A549 (cell line): ENCODE data around the gene PDE12. TPM values are rescaled to one million over a fixed set of nuclear protein-coding genes. Genes with fewer than 3 reads are reported as not detected.

Experiments
- ATAC-seq, 2 experiments: fragments of 200-7000 bp in 1 of 2; fragments of >200 bp in 1 of 2; cut with Nextera tagmentation in 1 of 2; cut with Tn5 transposase in 1 of 2; 3 replicates each; pipeline versions ENCODE4 v1.8.0 to v1.9.1; 2018 to 2020; ENCODE audit warnings: mild to moderate bottlenecking in 1 of 2, moderate library complexity in 1 of 2
- CTCF ChIA-PET: fragments of 300-600 bp; sonication (Branson Sonifier 250); formaldehyde crosslinking; extraction: SDS; loops from one replicate; lab custom pipeline; 2021; ENCODE audit warnings: antibody characterized with exemption, inconsistent platforms; lab: Yijun Ruan, JAX
- POLR2A ChIA-PET: fragments of 350-600 bp; formaldehyde crosslinking; extraction: SDS; loops from one replicate; lab custom pipeline; 2021; ENCODE audit warnings: antibody characterized with exemption, inconsistent platforms; lab: Yijun Ruan, JAX
- DNase-seq, 2 experiments: peaks; one replicate each; pipeline versions ENCODE4 v3.0.0 to v3.0.0-alpha.2; 2011 to 2016; ENCODE audit warnings: low read depth in 1 of 2, low spot score in 1 of 2
- FAIRE-seq: peaks from 2 replicates; lab custom pipeline; 2011; peaks lifted over from hg19 to GRCh38; lab: Jason Lieb, UNC
- H3K27ac ChIP-seq, 2 experiments: fragments of >200 bp; sonication (Bioruptor Twin); formaldehyde crosslinking; 3 replicates each; pipeline ENCODE4 v1.5.1; 2016 to 2017
- H3K4me1 ChIP-seq: fragments of >200 bp; sonication (Bioruptor Twin); formaldehyde crosslinking; 3 replicates; pipeline ENCODE4 v1.6.1; 2016
- H3K4me2 ChIP-seq: fragments of >200 bp; sonication (Bioruptor Twin); formaldehyde crosslinking; 3 replicates; pipeline ENCODE4 v1.6.1; 2016
- H3K4me3 ChIP-seq: fragments of >200 bp; sonication (Bioruptor Twin); formaldehyde crosslinking; 3 replicates; pipeline ENCODE4 v1.5.1; 2016
- H3K9me3 ChIP-seq: fragments of >200 bp; sonication (Bioruptor Twin); formaldehyde crosslinking; 3 replicates; pipeline ENCODE4 v1.6.1; 2016
- BHLHE40 ChIP-seq: IDR thresholded peaks from 2 replicates; pipeline ENCODE4 v1.6.1; 2012; ENCODE audit warnings: low read depth, low read length, inconsistent platforms
- CBX2 ChIP-seq: fragments of 200-600 bp; sonication (generic); IDR thresholded peaks from 2 replicates; pipeline ENCODE4 v1.6.1; 2016; ENCODE audit warnings: low read depth, mild to moderate bottlenecking, borderline replicate concordance
- CBX8 ChIP-seq: fragments of 200-600 bp; sonication (generic); IDR thresholded peaks from 2 replicates; pipeline ENCODE4 v1.6.1; 2016
- CEBPB ChIP-seq, 2 experiments: fragments of >200 bp in 1 of 2; sonication (Bioruptor Twin) in 1 of 2; formaldehyde crosslinking in 1 of 2; IDR thresholded peaks; 2 replicates each; pipeline ENCODE4 v1.6.1; 2012 to 2016
- CHD2 ChIP-seq: fragments of 150-350 bp; IDR thresholded peaks from 2 replicates; pipeline ENCODE4 v1.6.1; 2014; ENCODE audit warnings: low read length; ENCODE audit not compliant: partially characterized antibody
- CHD4 ChIP-seq: fragments of 200-600 bp; sonication (generic); IDR thresholded peaks from 2 replicates; pipeline ENCODE4 v1.6.1; 2016; ENCODE audit warnings: antibody characterized with exemption, mild to moderate bottlenecking, borderline replicate concordance
- ESRRA ChIP-seq: fragments of 150-350 bp; IDR thresholded peaks from 2 replicates; pipeline ENCODE4 v1.6.1; 2014; ENCODE audit warnings: mild to moderate bottlenecking, low read length, borderline replicate concordance
- FOSB ChIP-seq: fragments of 250-450 bp; sonication (Bioruptor Pico); IDR thresholded peaks from 2 replicates; pipeline ENCODE4 v1.5.0; 2020; ENCODE audit warnings: mild to moderate bottlenecking, moderate library complexity
- HDAC2 ChIP-seq: fragments of 200-600 bp; sonication (generic); IDR thresholded peaks from 2 replicates; pipeline ENCODE4 v1.6.1; 2016
- HEYL ChIP-seq: fragments of 250-450 bp; sonication (Bioruptor Pico); IDR thresholded peaks from 2 replicates; pipeline ENCODE4 v1.8.0; 2021; ENCODE audit warnings: mild to moderate bottlenecking, moderate library complexity
- HOXA7 ChIP-seq: fragments of 250-450 bp; sonication (Bioruptor Pico); IDR thresholded peaks from 2 replicates; pipeline ENCODE4 v1.5.0; 2020; ENCODE audit warnings: mild to moderate bottlenecking, moderate library complexity
- HOXB13 ChIP-seq: fragments of 250-450 bp; sonication (Bioruptor Pico); IDR thresholded peaks from 2 replicates; pipeline ENCODE4 v1.5.0; 2020; ENCODE audit warnings: low read depth, mild to moderate bottlenecking, moderate library complexity
- HOXB5 ChIP-seq: fragments of 250-450 bp; sonication (Bioruptor Pico); IDR thresholded peaks from 2 replicates; pipeline ENCODE4 v1.5.0; 2020; ENCODE audit warnings: mild to moderate bottlenecking, moderate library complexity
- JUNB ChIP-seq: fragments of >200 bp; sonication (Bioruptor Twin); formaldehyde crosslinking; IDR thresholded peaks from 2 replicates; pipeline ENCODE4 v1.6.1; 2016
- KDM5A ChIP-seq: fragments of 200-600 bp; sonication (generic); IDR thresholded peaks from 2 replicates; pipeline ENCODE4 v1.6.1; 2016; ENCODE audit warnings: antibody characterized with exemption, mild to moderate bottlenecking
- NPAS2 ChIP-seq: fragments of 250-450 bp; sonication (Bioruptor Pico); IDR thresholded peaks from 2 replicates; pipeline ENCODE4 v1.8.0; 2022; ENCODE audit warnings: mild to moderate bottlenecking, moderate library complexity, borderline replicate concordance
- NR3C1 ChIP-seq: fragments of >200 bp; sonication (Bioruptor Twin); formaldehyde crosslinking; IDR thresholded peaks from 3 replicates; pipeline ENCODE4 v1.6.1; 2017
- POLR2A ChIP-seq: IDR thresholded peaks from 2 replicates; pipeline ENCODE4 v1.6.1; 2012; ENCODE audit warnings: mild to moderate bottlenecking, low read length
- POLR2AphosphoS2 ChIP-seq: conservative IDR thresholded peaks from 2 replicates; pipeline ENCODE4 v1.6.1; 2012; ENCODE audit warnings: low read length, improper control_type of control experiment, inconsistent platforms
- RAD21 ChIP-seq, 2 experiments: fragments of >200 bp in 1 of 2; sonication (Bioruptor Twin) in 1 of 2; formaldehyde crosslinking in 1 of 2; IDR thresholded peaks in 1 of 2; conservative IDR thresholded peaks in 1 of 2; 2 replicates in 1 of 2; 3 replicates in 1 of 2; pipeline ENCODE4 v1.6.1; 2012 to 2018; ENCODE audit warnings: inconsistent platforms in 1 of 2
- RARB ChIP-seq: fragments of 250-450 bp; sonication (Bioruptor Pico); IDR thresholded peaks from 2 replicates; pipeline ENCODE4 v1.8.0; 2021; ENCODE audit warnings: mild to moderate bottlenecking, moderate library complexity
- RCOR1 ChIP-seq: fragments of 150-350 bp; IDR thresholded peaks from 2 replicates; pipeline ENCODE4 v1.6.1; 2014; ENCODE audit warnings: antibody characterized with exemption, low read length, low read depth
- RFX5 ChIP-seq: fragments of 450-650 bp; IDR thresholded peaks from 2 replicates; pipeline ENCODE4 v1.7.1; 2014; ENCODE audit warnings: antibody characterized with exemption, mild to moderate bottlenecking, moderate library complexity
- SREBF2 ChIP-seq: fragments of 450-650 bp; IDR thresholded peaks from 2 replicates; pipeline ENCODE4 v1.6.1; 2014; ENCODE audit warnings: mild to moderate bottlenecking, moderate library complexity
- TP53 ChIP-seq: fragments of 250-450 bp; sonication (Bioruptor Pico); IDR thresholded peaks from 2 replicates; pipeline ENCODE4 v1.5.0; 2021; ENCODE audit warnings: mild to moderate bottlenecking, moderate library complexity
- ZNF302 ChIP-seq: fragments of 250-450 bp; sonication (Bioruptor Pico); IDR thresholded peaks from 2 replicates; pipeline ENCODE4 v1.9.0; 2021; ENCODE audit warnings: inconsistent platforms, mild to moderate bottlenecking, moderate library complexity
- ZSCAN20 ChIP-seq: fragments of 250-450 bp; sonication (Bioruptor Pico); IDR thresholded peaks from 2 replicates; pipeline ENCODE4 v1.8.0; 2022; ENCODE audit warnings: mild to moderate bottlenecking, moderate library complexity
- WGBS: methylation state at CpG from one replicate; pipeline ENCODE4 v1.1.6; 2017; ENCODE audit errors: missing lambda C conversion rate; 5-methylcytosine and 5-hydroxymethylcytosine counted together
- polyA plus RNA-seq, 4 experiments: library from polyadenylated mRNA; depleted of rRNA in 3 of 4; stranded (reverse); fragments of >200 nt; fragmentation: RNase III in 1 of 4; extraction: RNeasy Plus Mini Kit Qiagen cat#74134 plus additional on column Dnase treatment in 1 of 4; gene quantifications; 2 replicates in 3 of 4; 3 replicates in 1 of 4; pipeline ENCODE4 v1.2.3, GENCODE V29; 2011 to 2017
- TF ChIP-seq, protein P1 (sequence below): fragments of 150-350 bp; IDR thresholded peaks from 2 replicates; pipeline ENCODE4 v1.6.1; 2014; ENCODE audit warnings: low read depth, mild to moderate bottlenecking, low read length
- TF ChIP-seq, protein P2 (sequence below): IDR thresholded peaks from 2 replicates; pipeline ENCODE4 v1.6.1; 2012
- TF ChIP-seq, protein P3 (sequence below): fragments of 250-450 bp; sonication (Bioruptor Pico); IDR thresholded peaks from 2 replicates; pipeline ENCODE4 v1.5.0; 2020; ENCODE audit warnings: low read depth, mild to moderate bottlenecking, moderate library complexity
- TF ChIP-seq, protein P4 (sequence below): IDR thresholded peaks from 2 replicates; pipeline ENCODE4 v1.6.1; 2012; ENCODE audit warnings: low read depth, borderline replicate concordance
- TF ChIP-seq, protein P5 (sequence below): fragments of >200 bp; sonication (Bioruptor Twin); formaldehyde crosslinking; IDR thresholded peaks from 2 replicates; pipeline ENCODE4 v1.6.1; 2016

PDE12 gene
- polyA plus RNA-seq, 2 of the 4 experiments (the other 2 are of a cell fraction) = 12.7 to 14.4 TPM

DNA sequence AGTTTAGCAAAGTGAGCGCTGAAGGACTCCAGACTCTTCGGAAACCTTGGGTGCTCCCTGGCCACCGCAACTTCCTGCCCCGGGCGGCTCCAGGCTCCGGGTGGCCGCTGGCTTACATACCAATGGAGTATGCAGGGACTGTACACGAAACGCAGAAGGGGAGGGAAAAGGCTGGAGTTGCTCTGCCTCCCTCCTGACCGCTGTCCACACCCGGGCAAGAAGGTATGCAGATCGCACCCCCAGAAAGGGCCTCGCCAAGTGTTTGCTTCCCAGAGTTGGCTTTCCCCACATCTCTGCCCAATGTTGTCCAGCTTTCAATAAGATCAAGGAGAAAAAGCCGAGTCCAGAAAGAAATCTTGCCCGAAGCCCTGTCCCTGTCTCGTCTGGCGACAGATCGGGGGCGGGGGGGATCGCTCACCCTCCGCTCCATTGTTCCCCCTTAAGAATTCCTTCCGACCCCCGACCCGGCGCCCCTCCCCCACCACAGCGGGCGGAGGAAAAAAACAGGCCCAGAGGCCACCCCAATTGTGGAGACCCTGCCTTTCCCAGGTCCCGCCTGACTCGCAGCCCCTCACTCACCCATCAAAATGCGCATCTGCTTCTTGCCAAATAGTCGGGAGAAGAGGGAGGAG lies 40.5 kb downstream of the PDE12 start:
- DNase-seq (peak; percentile 33 to 64), ATAC-seq (peak; percentile 52 to 67), FAIRE-seq (no peak)
- ChIA-PET POLR2A (interaction anchor here (0.9 to 2.7 kb wide), 3 partner anchors 16 to 159 kb away, joined by 3 to 17 read pairs (median 6); partner anchors contain the start of genes PDE12 and SLMAP), CTCF (interaction anchor here (0.6 to 1.4 kb wide), 4 partner anchors 20 to 427 kb away, joined by 3 to 6 read pairs (median 3); no protein-coding TSS in a partner anchor)
- TF ChIP-seq ZNF302 (CRISPR knock-in tag) = no peak
- no peak for TF ChIP-seq HDAC2
- TF ChIP-seq HOXA7 (CRISPR knock-in tag) = 0 out of 2 replicates have a peak, but pooled peaks have one; percentile 29
- no peak for TF ChIP-seq HEYL (CRISPR knock-in tag)
- no peak for TF ChIP-seq HOXB13 (CRISPR knock-in tag)
- TF ChIP-seq, protein P1, sequence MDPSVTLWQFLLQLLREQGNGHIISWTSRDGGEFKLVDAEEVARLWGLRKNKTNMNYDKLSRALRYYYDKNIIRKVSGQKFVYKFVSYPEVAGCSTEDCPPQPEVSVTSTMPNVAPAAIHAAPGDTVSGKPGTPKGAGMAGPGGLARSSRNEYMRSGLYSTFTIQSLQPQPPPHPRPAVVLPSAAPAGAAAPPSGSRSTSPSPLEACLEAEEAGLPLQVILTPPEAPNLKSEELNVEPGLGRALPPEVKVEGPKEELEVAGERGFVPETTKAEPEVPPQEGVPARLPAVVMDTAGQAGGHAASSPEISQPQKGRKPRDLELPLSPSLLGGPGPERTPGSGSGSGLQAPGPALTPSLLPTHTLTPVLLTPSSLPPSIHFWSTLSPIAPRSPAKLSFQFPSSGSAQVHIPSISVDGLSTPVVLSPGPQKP = no peak
- no peak for TF ChIP-seq NPAS2 (CRISPR knock-in tag)
- TF ChIP-seq CHD2 = no peak
- no peak for TF ChIP-seq SREBF2
- no peak for TF ChIP-seq BHLHE40
- TF ChIP-seq, protein P2, sequence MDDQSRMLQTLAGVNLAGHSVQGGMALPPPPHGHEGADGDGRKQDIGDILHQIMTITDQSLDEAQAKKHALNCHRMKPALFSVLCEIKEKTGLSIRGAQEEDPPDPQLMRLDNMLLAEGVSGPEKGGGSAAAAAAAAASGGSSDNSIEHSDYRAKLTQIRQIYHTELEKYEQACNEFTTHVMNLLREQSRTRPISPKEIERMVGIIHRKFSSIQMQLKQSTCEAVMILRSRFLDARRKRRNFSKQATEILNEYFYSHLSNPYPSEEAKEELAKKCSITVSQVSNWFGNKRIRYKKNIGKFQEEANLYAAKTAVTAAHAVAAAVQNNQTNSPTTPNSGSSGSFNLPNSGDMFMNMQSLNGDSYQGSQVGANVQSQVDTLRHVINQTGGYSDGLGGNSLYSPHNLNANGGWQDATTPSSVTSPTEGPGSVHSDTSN = no peak
- TF ChIP-seq CEBPB (IDR thresholded peaks at IDR 0.05) = no peak
- TF ChIP-seq RARB = 0 out of 2 replicates have a peak, but pooled peaks have one; percentile 10
- no peak for TF ChIP-seq RAD21 (conservative IDR thresholded peaks at IDR 0.05 in 1 of 2, IDR thresholded peaks at IDR 0.05 in 1 of 2)
- no peak for TF ChIP-seq HOXB5 (CRISPR knock-in tag)
- no peak for TF ChIP-seq ESRRA
- TF ChIP-seq NR3C1 = no peak
- no peak for TF ChIP-seq CBX8
- TF ChIP-seq, protein P3, sequence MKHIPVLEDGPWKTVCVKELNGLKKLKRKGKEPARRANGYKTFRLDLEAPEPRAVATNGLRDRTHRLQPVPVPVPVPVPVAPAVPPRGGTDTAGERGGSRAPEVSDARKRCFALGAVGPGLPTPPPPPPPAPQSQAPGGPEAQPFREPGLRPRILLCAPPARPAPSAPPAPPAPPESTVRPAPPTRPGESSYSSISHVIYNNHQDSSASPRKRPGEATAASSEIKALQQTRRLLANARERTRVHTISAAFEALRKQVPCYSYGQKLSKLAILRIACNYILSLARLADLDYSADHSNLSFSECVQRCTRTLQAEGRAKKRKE (CRISPR knock-in tag) = no peak
- no peak for TF ChIP-seq JUNB
- no peak for TF ChIP-seq RCOR1
- 0 out of 2 replicates have a peak, but pooled peaks have one; percentile 11 for TF ChIP-seq POLR2A
- no peak for TF ChIP-seq CBX2
- Histone ChIP-seq H3K27ac (peak overlapping the region; percentile 89 to 92), H3K4me1 (peaks cover 21% of the 10 kb centered on the region; the same call in 2 of the 3 replicates), H3K9me3 (no peaks in the 10 kb centered on the region), H3K4me2 (peak overlapping the region; percentile 74), H3K4me3 (peak overlapping the region; percentile 84)
- 0% methylated on average over 20 of the region's 31 CpGs for WGBS

DNA sequence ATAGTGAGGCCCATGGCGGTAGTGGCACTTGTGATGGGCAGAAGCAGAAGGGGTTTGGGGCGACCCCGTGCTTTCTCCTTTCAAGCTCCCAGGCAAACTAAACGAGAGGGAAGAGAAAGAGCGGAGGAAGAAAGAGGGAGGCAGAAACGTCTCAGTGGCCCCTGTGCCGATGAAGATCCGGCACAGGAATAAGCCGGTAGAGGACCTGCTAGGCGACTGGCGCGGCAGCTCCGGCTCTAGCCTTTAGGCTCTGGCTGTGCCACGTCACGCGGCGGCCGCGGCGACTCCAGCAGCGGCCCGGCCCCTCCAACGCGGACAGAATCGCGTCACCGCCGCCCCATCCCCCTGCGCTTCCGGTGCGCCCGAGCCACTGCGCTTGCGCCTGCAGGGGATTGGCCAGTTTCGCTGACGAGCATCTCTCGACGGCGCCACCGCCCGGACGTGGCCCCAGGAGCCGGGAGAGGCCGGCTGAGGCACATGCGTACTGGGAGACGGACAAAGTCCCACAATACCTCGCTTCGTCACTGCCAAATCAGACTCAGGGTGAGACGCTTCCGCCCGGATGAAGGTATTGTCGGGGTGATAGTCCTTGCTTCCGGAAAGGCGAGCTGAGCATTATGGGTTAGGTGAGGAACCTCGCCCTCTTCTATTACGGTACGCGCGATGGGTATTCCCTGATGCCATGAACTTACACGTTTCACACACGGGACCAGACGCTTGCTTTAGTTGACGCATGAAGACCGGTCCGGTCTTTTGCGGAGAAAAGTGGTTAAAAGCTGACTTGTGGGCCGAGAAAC lies 41.3 kb downstream of the PDE12 start, which contains the start of gene ARF4:
Gene ARF4, minus strand, starts transcription at position 218 of the 797 bp plus-strand sequence. Its CDS starts 204 bp downstream, at position 14.
- CTCF ChIA-PET = interaction anchor here (1.2 to 1.3 kb wide), 2 partner anchors 19 to 259 kb away, joined by 3 to 6 read pairs; no protein-coding TSS in a partner anchor
- ATAC-seq = peak; percentile 94
- peak within 1 kb of the TSS; percentile 84 for H3K4me3 ChIP-seq
- FAIRE-seq = no peak
- no peaks in the 10 kb centered on the region for H3K9me3 ChIP-seq
- peak; percentile 96 to 99 for DNase-seq
- H3K4me2 ChIP-seq = peak within 1 kb of the TSS; percentile 74
- POLR2A ChIA-PET = interaction anchor here (0.5 to 2.7 kb wide), 8 partner anchors 31 to 916 kb away, joined by 3 to 17 read pairs (median 3); partner anchors contain the start of genes DENND6A, PDE12 and SLMAP
- H3K4me1 ChIP-seq = peaks cover 21% of the 10 kb centered on the region; the same call in 2 of the 3 replicates
- 2% methylated on average over 40 of the region's 67 CpGs for WGBS
- peak within 1 kb of the TSS; percentile 89 to 96 for H3K27ac ChIP-seq
- no peak for TF ChIP-seq JUNB
- no peak for TF ChIP-seq CBX2
- no peak for TF ChIP-seq NPAS2 (CRISPR knock-in tag)
- TF ChIP-seq POLR2AphosphoS2 = no peak
- TF ChIP-seq TP53 (CRISPR knock-in tag) = 0 out of 2 replicates have a peak, but pooled peaks have one; percentile 68
- 0 out of 2 replicates have a peak, but pooled peaks have one; percentile 50 for TF ChIP-seq FOSB (CRISPR knock-in tag)
- TF ChIP-seq HOXB5 (CRISPR knock-in tag) = 0 out of 2 replicates have a peak, but pooled peaks have one; percentile 61
- 0 out of 2 replicates have a peak, but pooled peaks have one; percentile 26 for TF ChIP-seq RFX5
- no peak for TF ChIP-seq CHD4
- no peak for TF ChIP-seq ZSCAN20 (CRISPR knock-in tag)
- no peak for TF ChIP-seq KDM5A
- TF ChIP-seq, protein P4, sequence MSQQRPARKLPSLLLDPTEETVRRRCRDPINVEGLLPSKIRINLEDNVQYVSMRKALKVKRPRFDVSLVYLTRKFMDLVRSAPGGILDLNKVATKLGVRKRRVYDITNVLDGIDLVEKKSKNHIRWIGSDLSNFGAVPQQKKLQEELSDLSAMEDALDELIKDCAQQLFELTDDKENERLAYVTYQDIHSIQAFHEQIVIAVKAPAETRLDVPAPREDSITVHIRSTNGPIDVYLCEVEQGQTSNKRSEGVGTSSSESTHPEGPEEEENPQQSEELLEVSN = peak; percentile 80
- TF ChIP-seq, protein P5, sequence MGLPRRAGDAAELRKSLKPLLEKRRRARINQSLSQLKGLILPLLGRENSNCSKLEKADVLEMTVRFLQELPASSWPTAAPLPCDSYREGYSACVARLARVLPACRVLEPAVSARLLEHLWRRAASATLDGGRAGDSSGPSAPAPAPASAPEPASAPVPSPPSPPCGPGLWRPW = no peak
